Inflammatory macrophage (primary cell): ENCODE measurements around the gene BLM.
"Not testable (repeated sequence)": the region's sequence is repeated elsewhere in the genome, so short reads cannot be mapped to it uniquely, and the experiment has no call there.

Source experiments
- DNase-seq, 2 donors: peaks; one replicate each; pipeline ENCODE4 v3.0.0-alpha.2; 2020 to 2022
- total RNA-seq, 18 experiments: gene quantifications; one replicate each; lab custom pipeline; 2026; ENCODE audit warnings: mixed read lengths in 6 of 18, inconsistent platforms in 2 of 18; lab: John Stamatoyannopoulos, UW

Gene BLM
- total RNA-seq: 2.8 to 37.6 (median 18.5) reads per million in 18 experiments

- peak; percentile 98 for DNase-seq
Observed at GRCh38 chr15:90716976-90717821, at the start of gene BLM. Gene BLM, plus strand, starts transcription at chr15:90717346. Its CDS starts 30,047 bp downstream, at chr15:90747393.

- DNase-seq: not testable (repeated sequence)
Observed at GRCh38 chr15:90667755-90668345, 49.3 kb upstream of the BLM start.

GRCh38 chr15:90670631-90671030 is 46.5 kb upstream of the BLM start:
- not testable (repeated sequence) for DNase-seq

- no peak for DNase-seq
Observed at GRCh38 chr15:90671216-90671615, 45.9 kb upstream of the BLM start.

- DNase-seq: not testable (repeated sequence)
Observed at GRCh38 chr15:90673357-90673756, 43.8 kb upstream of the BLM start.

GRCh38 chr15:90674476-90674875 is 42.7 kb upstream of the BLM start:
- no peak for DNase-seq

GRCh38 chr15:90675464-90675863 is 41.7 kb upstream of the BLM start:
- no peak for DNase-seq

- no peak for DNase-seq
Observed at GRCh38 chr15:90677807-90678790, 39.0 kb upstream of the BLM start.

GRCh38 chr15:90679959-90680358 is 37.2 kb upstream of the BLM start:
- DNase-seq: no peak

- no peak for DNase-seq
Observed at GRCh38 chr15:90680371-90680935, 36.7 kb upstream of the BLM start.

- no peak for DNase-seq
Observed at GRCh38 chr15:90681056-90681455, 36.1 kb upstream of the BLM start.

- DNase-seq: peak in 1 of 2 donors; percentile 61
Observed at GRCh38 chr15:90681480-90681879, 35.7 kb upstream of the BLM start.

- DNase-seq: no peak
Observed at GRCh38 chr15:90683371-90683770, 33.8 kb upstream of the BLM start.

- no peak for DNase-seq
Observed at GRCh38 chr15:90683876-90684275, 33.3 kb upstream of the BLM start.

- DNase-seq: no peak
Observed at GRCh38 chr15:90684281-90684680, 32.9 kb upstream of the BLM start.

GRCh38 chr15:90685591-90686434 is 31.3 kb upstream of the BLM start:
- peak; percentile 47 to 75 for DNase-seq

- DNase-seq: peak; percentile 30 to 40
Observed at GRCh38 chr15:90686435-90687218, 30.5 kb upstream of the BLM start.

GRCh38 chr15:90689326-90689961 is 27.7 kb upstream of the BLM start:
- DNase-seq: not testable (repeated sequence)

GRCh38 chr15:90690585-90690984 is 26.6 kb upstream of the BLM start:
- DNase-seq: no peak

- no peak for DNase-seq
Observed at GRCh38 chr15:90691369-90691768, 25.8 kb upstream of the BLM start.
